ENCODE measurements around the gene ERBB2.
"Not testable (repeated sequence)": the region's sequence is repeated elsewhere in the genome, so short reads cannot be mapped to it uniquely, and the experiment has no call there.

DNA sequence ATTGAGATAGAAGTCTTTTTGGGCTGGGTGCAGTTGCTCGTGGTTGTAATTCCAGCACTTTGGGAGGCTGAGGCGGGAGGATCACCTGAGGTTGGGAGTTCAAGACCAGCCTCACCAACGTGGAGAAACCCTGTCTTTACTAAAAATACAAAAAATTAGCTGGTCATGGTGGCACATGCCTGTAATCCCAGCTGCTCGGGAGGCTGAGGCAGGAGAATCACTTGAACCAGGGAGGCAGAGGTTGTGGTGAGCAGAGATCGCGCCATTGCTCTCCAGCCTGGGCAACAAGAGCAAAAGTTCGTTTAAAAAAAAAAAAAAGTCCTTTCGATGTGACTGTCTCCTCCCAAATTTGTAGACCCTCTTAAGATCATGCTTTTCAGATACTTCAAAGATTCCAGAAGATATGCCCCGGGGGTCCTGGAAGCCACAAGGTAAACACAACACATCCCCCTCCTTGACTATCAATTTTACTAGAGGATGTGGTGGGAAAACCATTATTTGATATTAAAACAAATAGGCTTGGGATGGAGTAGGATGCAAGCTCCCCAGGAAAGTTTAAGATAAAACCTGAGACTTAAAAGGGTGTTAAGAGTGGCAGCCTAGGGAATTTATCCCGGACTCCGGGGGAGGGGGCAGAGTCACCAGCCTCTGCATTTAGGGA is 577 bp upstream of the ERBB2 start:
- TF ChIP-seq, protein P1, sequence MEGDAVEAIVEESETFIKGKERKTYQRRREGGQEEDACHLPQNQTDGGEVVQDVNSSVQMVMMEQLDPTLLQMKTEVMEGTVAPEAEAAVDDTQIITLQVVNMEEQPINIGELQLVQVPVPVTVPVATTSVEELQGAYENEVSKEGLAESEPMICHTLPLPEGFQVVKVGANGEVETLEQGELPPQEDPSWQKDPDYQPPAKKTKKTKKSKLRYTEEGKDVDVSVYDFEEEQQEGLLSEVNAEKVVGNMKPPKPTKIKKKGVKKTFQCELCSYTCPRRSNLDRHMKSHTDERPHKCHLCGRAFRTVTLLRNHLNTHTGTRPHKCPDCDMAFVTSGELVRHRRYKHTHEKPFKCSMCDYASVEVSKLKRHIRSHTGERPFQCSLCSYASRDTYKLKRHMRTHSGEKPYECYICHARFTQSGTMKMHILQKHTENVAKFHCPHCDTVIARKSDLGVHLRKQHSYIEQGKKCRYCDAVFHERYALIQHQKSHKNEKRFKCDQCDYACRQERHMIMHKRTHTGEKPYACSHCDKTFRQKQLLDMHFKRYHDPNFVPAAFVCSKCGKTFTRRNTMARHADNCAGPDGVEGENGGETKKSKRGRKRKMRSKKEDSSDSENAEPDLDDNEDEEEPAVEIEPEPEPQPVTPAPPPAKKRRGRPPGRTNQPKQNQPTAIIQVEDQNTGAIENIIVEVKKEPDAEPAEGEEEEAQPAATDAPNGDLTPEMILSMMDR (conservative IDR thresholded peaks at IDR 0.05; ENCODE audit: low read depth, low read length) = not testable (repeated sequence)
- TF ChIP-seq MAZ (IDR thresholded peaks at IDR 0.05; ENCODE audit: borderline replicate concordance, low read depth, low read length); POLR2A (IDR thresholded peaks at IDR 0.05; ENCODE audit: low read depth, low read length); RFX5 (IDR thresholded peaks at IDR 0.05; ENCODE audit: low read depth, low read length); RAD21 (IDR thresholded peaks at IDR 0.05; ENCODE audit: low read length); CEBPB (IDR thresholded peaks at IDR 0.05; ENCODE audit: low read depth, low read length): not testable (repeated sequence)

Measured in IMR-90 (cell line).